ENCODE results near the gene UBR3. TPM values are rescaled to one million over a fixed set of nuclear protein-coding genes. Genes with fewer than 3 reads are reported as not detected.

UBR3 gene
- total RNA-seq, 1 experiment from 2014 or later, result 16.4 TPM

GRCh38 chr2:169968743-169969142 lies 141.5 kb downstream of the UBR3 start:
- Mint-ChIP-seq H3K36me3 (peaks cover 7% of the 10 kb centered on the region), H3K27ac (no peak overlapping the region), H3K4me1 (no peaks in the 10 kb centered on the region), H3K4me3 (no peak overlapping the region), H3K9me3 (peaks cover 4% of the 10 kb centered on the region), H3K27me3 (ENCODE audit: low read depth) (no peaks in the 10 kb centered on the region)
- ATAC-seq (no peak), DNase-seq (ENCODE audit: low spot score) (no peak)
- no peak for TF ChIP-seq CBFB (CRISPR knock-in tag; IDR thresholded peaks at IDR 0.05; ENCODE audit: low read depth)
- no peak for TF ChIP-seq MYBL2 (CRISPR knock-in tag; IDR thresholded peaks at IDR 0.05)
- no peak for TF ChIP-seq IRF2 (CRISPR knock-in tag; IDR thresholded peaks at IDR 0.05; ENCODE audit: borderline replicate concordance, low read depth)
- TF ChIP-seq FOXK1 (CRISPR knock-in tag; IDR thresholded peaks at IDR 0.05), result no peak
- no peak for TF ChIP-seq EMX1 (CRISPR knock-in tag; IDR thresholded peaks at IDR 0.05)
- no peak for TF ChIP-seq ATF2 (CRISPR knock-in tag; IDR thresholded peaks at IDR 0.05; ENCODE audit: borderline replicate concordance, low read depth)
- TF ChIP-seq HMGXB4 (CRISPR knock-in tag; IDR thresholded peaks at IDR 0.05), result no peak
- no peak for TF ChIP-seq NR1H2 (CRISPR knock-in tag; IDR thresholded peaks at IDR 0.05)
- no peak for TF ChIP-seq USF2 (CRISPR knock-in tag; IDR thresholded peaks at IDR 0.05)
- no peak for TF ChIP-seq CREB1 (CRISPR knock-in tag; IDR thresholded peaks at IDR 0.05)
- TF ChIP-seq ZMAT4 (CRISPR knock-in tag; IDR thresholded peaks at IDR 0.05), result no peak
- ChIA-PET CTCF (no interaction called here), POLR2A (no interaction called here)

GRCh38 chr2:169975221-169975620 lies 148.0 kb downstream of the UBR3 start:
- Mint-ChIP-seq H3K27me3 (ENCODE audit: low read depth) (no peaks in the 10 kb centered on the region), H3K27ac (no peak overlapping the region), H3K4me1 (peaks cover 5% of the 10 kb centered on the region; the same call in 1 of the 2 replicates), H3K4me3 (no peak overlapping the region), H3K9me3 (peaks cover 30% of the 10 kb centered on the region), H3K36me3 (peaks cover 39% of the 10 kb centered on the region)
- DNase-seq (ENCODE audit: low spot score) (no peak), ATAC-seq (no peak)
- ChIA-PET CTCF (no interaction called here), POLR2A (no interaction called here)
- TF ChIP-seq E2F5 (CRISPR knock-in tag; IDR thresholded peaks at IDR 0.05), result no peak
- no peak for TF ChIP-seq SOX15 (CRISPR knock-in tag; IDR thresholded peaks at IDR 0.05)
- no peak for TF ChIP-seq ATF2 (CRISPR knock-in tag; IDR thresholded peaks at IDR 0.05; ENCODE audit: borderline replicate concordance, low read depth)
- no peak for TF ChIP-seq ZBTB43 (CRISPR knock-in tag; IDR thresholded peaks at IDR 0.05)
- TF ChIP-seq NR1H2 (CRISPR knock-in tag; IDR thresholded peaks at IDR 0.05), result no peak
- TF ChIP-seq KAT7 (CRISPR knock-in tag; IDR thresholded peaks at IDR 0.05; ENCODE audit: borderline replicate concordance), result no peak
- no peak for TF ChIP-seq ESRRA (CRISPR knock-in tag; IDR thresholded peaks at IDR 0.05; ENCODE audit: borderline replicate concordance)
- no peak for TF ChIP-seq GTF2I (CRISPR knock-in tag; conservative IDR thresholded peaks at IDR 0.05)
- TF ChIP-seq JUN (CRISPR knock-in tag; IDR thresholded peaks at IDR 0.05), result no peak
- no peak for TF ChIP-seq ATF1 (CRISPR knock-in tag; IDR thresholded peaks at IDR 0.05)
- no peak for TF ChIP-seq ZBTB21 (CRISPR knock-in tag; IDR thresholded peaks at IDR 0.05; ENCODE audit: borderline replicate concordance)
- TF ChIP-seq HMGA2 (CRISPR knock-in tag; IDR thresholded peaks at IDR 0.05), result no peak
- no peak for TF ChIP-seq MLX (CRISPR knock-in tag; IDR thresholded peaks at IDR 0.05)
- TF ChIP-seq CREM (CRISPR knock-in tag; IDR thresholded peaks at IDR 0.05), result no peak
- TF ChIP-seq MYBL2 (CRISPR knock-in tag; IDR thresholded peaks at IDR 0.05), result no peak

Measured in WTC11 (cell line).